Heart right ventricle (tissue), 16 donors: Measurements from ENCODE around the gene GASK1A. TPM values are rescaled to one million over a fixed set of nuclear protein-coding genes. Genes with fewer than 3 reads are reported as not detected.

ENCODE experiments used
- ATAC-seq, 8 donors: fragments of 200-7000 bp; cut with Tn5 transposase; one replicate each; pipeline ENCODE4 v1.9.1; 2020; ENCODE audit warnings: mild to moderate bottlenecking in 8 of 8, moderate library complexity in 8 of 8, moderate number of reproducible peaks in 1 of 8
- DNase-seq, 2 donors: peaks; one replicate each; pipeline ENCODE4 v3.0.0-alpha.2; 2020
- H3K27ac ChIP-seq, 10 donors: fragments of 200-600 bp; sonication (generic) in 2 of 10; one replicate each; pipeline versions ENCODE4 v1.5.0 to v1.8.0; 2020 to 2022; ENCODE audit warnings: mild to moderate bottlenecking in 3 of 10
- H3K27me3 ChIP-seq, 7 donors: fragments of 200-600 bp; one replicate each; pipeline ENCODE4 v1.8.0; 2021 to 2022; ENCODE audit warnings: mild to moderate bottlenecking in 2 of 7
- H3K36me3 ChIP-seq, 9 donors: fragments of 200-600 bp; sonication (generic) in 1 of 9; one replicate each; pipeline versions ENCODE4 v1.5.0 to v1.8.0; 2020 to 2022; ENCODE audit warnings: mild to moderate bottlenecking in 2 of 9
- H3K4me1 ChIP-seq, 9 donors: fragments of 200-600 bp; sonication (generic) in 1 of 9; one replicate each; pipeline versions ENCODE4 v1.5.0 to v1.8.0; 2020 to 2022; ENCODE audit warnings: mild to moderate bottlenecking in 4 of 9
- H3K4me3 ChIP-seq, 10 donors: fragments of 200-600 bp; sonication (generic) in 2 of 10; one replicate each; pipeline versions ENCODE4 v1.5.0 to v1.8.0; 2020 to 2022; ENCODE audit warnings: mild to moderate bottlenecking in 7 of 10, moderate library complexity in 2 of 10
- H3K9me3 ChIP-seq, 11 donors: fragments of 200-600 bp in 10 of 11; sonication (generic) in 2 of 11; one replicate each; pipeline versions ENCODE4 v1.5.0 to v1.8.0; 2013 to 2022; ENCODE audit warnings: mild to moderate bottlenecking in 2 of 11, control low read depth in 1 of 11, moderate library complexity in 1 of 11
- WGBS, 2 donors: extraction: QIAGEN DNeasy Blood & Tissue Kit; methylation state at CpG; one replicate each; pipeline ENCODE4 v1.1.7; 2013; ENCODE audit warnings: inconsistent platforms in 1 of 2; 5-methylcytosine and 5-hydroxymethylcytosine counted together
- intact Hi-C, 10 donors: fragments of 100-400 bp; cut with DNase I; formaldehyde crosslinking; loops; one replicate each; pipeline versions ENCODE4 v1.11.1 to v1.14.2; 2022
- polyA plus RNA-seq, 2 donors: library from polyadenylated mRNA; stranded (reverse); fragments of 200-250 nt; gene quantifications; one replicate each; pipeline ENCODE4 v1.2.3, GENCODE V29; 2013
- total RNA-seq, 10 donors: library from RNA; stranded (reverse); fragmentation: NEBNext Ultra II Directional in 3 of 10; extraction: Animal tissue kit (Norgen Biotek cat#: 25700) in 3 of 10; gene quantifications; one replicate each; pipeline versions ENCODE4 v1.2.1 to v1.2.4, GENCODE V29; 2021 to 2023
- TF ChIP-seq, protein P1 (sequence below), 9 donors: fragments of 200-600 bp; sonication (generic) in 2 of 9; IDR thresholded peaks; one replicate each; pipeline versions ENCODE4 v1.5.0 to v1.8.0; 2021 to 2022; ENCODE audit warnings: antibody characterized with exemption in 9 of 9, mild to moderate bottlenecking in 5 of 9, moderate library complexity in 1 of 9
- donor health status: Arrhythmogenic right ventricular cardiomyopathy.
- donor health status: ischemic (EF 13 %, LVEDD 7.1; RV severe dilation, severe dysfunction).
- donor health status: healthy with polysubstance abuse.
- donor health status: DM: no; HTN: yes; CAD: no.
- donor health status: DM: no; HTN: no; CAD: no.
- donor health status: ischemic (EF 25% LVEDD 6.9; RV normal size, moderate dysfunction).
- donor health status: ischemic (EF 25% LVEDD 5.7; RV mildly dilated, moderate dysfunction).
- donor health status: healthy.
- donor health status: DM: yes; HTN: yes; CAD: no.
- donor health status: Ischemic cardiomyopathy.
- donor health status: ischemic (EF 35%, LVEDD 5.7; RV mildly dilated, moderate dysfunction).
- donor health status: nonischemic (EF 11% LVEDD 7.7; RV severe dilation, severe dysfunction).
- donor health status: DM: yes; HTN: yes; CAD: no.
- donor health status: PGD.
- donor health status: ischemic (EF 29% LVEDD 5.4; RV normal size, mild dysfunction).
- donor health status: nonischemic (EF 23%, LVEDD 6.1; RV moderate dilation, normal function).

GASK1A gene
- total and polyA plus RNA-seq, 12 donors, result 0.28 to 1.5 (median 0.58) TPM

DNA sequence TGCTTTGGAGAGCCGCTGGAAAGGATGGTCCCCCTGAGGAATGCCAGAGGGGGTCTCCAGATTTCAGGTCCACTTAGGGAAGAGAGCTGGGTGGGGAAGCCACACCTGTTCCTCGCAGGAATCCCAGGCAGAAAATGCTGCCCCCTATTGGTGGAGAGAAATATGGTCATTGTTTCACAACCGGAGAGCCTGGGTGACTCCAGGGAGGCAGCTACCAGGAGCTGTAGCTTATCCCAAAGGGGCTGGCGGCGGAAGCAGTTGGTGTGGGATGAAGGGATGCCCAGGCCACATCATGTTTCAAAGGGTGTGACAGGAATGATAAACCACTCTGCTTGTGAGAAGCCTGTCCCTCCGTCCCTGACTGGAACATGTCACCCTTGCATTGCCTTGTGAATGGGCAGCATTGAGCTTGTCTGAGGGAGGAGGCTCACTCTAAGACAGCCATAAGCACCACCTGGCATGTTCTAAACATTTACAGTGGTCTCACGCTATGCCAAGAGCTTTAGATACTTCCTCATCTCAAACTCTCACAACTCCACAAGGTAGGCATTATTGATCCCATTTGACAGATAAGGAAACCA is 92.3 kb downstream of the GASK1A start:
- intact Hi-C loops, result no loop called here
- H3K9me3 ChIP-seq, result peaks cover 0 to 3% (median 0%) of the 10 kb centered on the region in 11 donors
- 51 to 59% methylated on average over 7 of the region's 7 CpGs for WGBS, 2 donors
- H3K4me1 ChIP-seq, result no peaks in the 10 kb centered on the region
- ATAC-seq (no peak), DNase-seq (no peak)
- no peak overlapping the region for H3K27ac ChIP-seq
- H3K4me3 ChIP-seq, result no peak overlapping the region
- TF ChIP-seq, protein P1, sequence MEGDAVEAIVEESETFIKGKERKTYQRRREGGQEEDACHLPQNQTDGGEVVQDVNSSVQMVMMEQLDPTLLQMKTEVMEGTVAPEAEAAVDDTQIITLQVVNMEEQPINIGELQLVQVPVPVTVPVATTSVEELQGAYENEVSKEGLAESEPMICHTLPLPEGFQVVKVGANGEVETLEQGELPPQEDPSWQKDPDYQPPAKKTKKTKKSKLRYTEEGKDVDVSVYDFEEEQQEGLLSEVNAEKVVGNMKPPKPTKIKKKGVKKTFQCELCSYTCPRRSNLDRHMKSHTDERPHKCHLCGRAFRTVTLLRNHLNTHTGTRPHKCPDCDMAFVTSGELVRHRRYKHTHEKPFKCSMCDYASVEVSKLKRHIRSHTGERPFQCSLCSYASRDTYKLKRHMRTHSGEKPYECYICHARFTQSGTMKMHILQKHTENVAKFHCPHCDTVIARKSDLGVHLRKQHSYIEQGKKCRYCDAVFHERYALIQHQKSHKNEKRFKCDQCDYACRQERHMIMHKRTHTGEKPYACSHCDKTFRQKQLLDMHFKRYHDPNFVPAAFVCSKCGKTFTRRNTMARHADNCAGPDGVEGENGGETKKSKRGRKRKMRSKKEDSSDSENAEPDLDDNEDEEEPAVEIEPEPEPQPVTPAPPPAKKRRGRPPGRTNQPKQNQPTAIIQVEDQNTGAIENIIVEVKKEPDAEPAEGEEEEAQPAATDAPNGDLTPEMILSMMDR (IDR thresholded peaks at IDR 0.05), result peak in 7 of 9 donors; percentile 20 to 47 (median 33)
- no peaks in the 10 kb centered on the region for H3K27me3 ChIP-seq
- no peaks in the 10 kb centered on the region for H3K36me3 ChIP-seq

DNA sequence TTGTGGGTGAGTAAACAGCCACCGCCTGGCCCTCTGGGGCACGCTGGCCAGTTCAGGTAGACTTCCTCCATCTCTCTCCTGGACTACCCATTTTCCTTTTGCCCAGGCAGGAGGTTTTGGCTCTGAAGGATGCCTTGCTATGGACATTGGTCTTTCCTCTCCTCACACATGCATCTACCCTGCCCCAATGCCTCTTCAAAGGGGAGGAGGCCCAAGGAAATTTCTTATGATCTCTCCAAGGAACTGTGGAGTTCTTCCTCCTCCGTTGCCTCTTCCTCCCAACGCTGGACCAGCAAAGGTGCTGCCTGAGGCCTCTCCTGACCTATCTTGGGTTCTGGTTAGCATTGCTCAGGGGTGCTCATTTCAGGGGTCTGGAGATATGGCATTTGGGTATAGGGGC is 93.2 kb downstream of the GASK1A start:
- WGBS, 2 donors, result 89 to 93% methylated on average over 4 of the region's 4 CpGs
- no peaks in the 10 kb centered on the region for H3K36me3 ChIP-seq
- TF ChIP-seq, protein P1 (IDR thresholded peaks at IDR 0.05), result no peak

DNA sequence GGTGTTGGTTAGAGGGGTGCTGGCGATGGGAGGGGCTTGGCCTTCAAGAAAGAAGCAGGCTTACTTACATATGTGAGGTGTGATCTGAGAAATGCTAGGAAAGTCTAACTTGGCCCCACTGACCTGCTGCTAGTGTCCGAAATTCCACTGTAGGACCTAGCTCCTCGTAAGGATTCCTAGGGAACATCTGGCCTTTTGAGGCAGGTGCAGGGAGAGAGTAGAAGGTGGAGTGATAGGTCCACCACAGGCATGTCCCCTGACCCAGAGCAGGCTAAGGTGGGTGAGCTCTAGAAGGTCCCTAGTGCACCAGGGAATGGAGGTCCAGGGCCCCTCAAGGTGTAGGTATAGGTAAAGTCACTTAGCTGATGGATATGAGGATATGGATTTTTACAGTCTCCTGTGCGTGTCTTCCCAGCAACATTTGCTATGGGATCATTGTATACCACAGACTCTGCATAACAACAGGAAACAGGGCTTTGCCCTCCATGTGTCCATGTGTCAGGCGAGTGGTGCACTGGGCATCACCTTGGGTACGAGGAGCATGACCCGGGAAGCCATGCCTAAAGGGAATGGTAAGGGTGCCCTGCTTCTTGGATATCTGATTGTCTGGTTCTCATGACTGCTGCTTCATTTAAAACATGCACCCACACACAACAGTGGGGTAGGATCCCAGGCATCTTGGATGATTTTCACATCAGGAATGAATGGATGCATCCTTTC is 94.2 kb downstream of the GASK1A start:
- no peak for DNase-seq
- 89 to 90% methylated on average over 7 of the region's 7 CpGs for WGBS, 2 donors
- Histone ChIP-seq H3K9me3 (peaks cover 0 to 3% (median 0%) of the 10 kb centered on the region in 11 donors), H3K4me1 (no peaks in the 10 kb centered on the region), H3K36me3 (peaks cover 0 to 3% (median 0%) of the 10 kb centered on the region in 9 donors), H3K27ac (no peak overlapping the region), H3K27me3 (no peaks in the 10 kb centered on the region), H3K4me3 (no peak overlapping the region)
- TF ChIP-seq, protein P1 (IDR thresholded peaks at IDR 0.05), result no peak
- no peak for ATAC-seq
- intact Hi-C loops, result no loop called here

More for the DNA sequence above, 93.2 kb downstream of the GASK1A start:
- Histone ChIP-seq H3K27ac (no peak overlapping the region), H3K4me3 (no peak overlapping the region), H3K9me3 (peaks cover 0 to 3% (median 0%) of the 10 kb centered on the region in 11 donors), H3K4me1 (no peaks in the 10 kb centered on the region), H3K27me3 (no peaks in the 10 kb centered on the region)
- DNase-seq (no peak), ATAC-seq (no peak)
- intact Hi-C loops, result no loop called here

DNA sequence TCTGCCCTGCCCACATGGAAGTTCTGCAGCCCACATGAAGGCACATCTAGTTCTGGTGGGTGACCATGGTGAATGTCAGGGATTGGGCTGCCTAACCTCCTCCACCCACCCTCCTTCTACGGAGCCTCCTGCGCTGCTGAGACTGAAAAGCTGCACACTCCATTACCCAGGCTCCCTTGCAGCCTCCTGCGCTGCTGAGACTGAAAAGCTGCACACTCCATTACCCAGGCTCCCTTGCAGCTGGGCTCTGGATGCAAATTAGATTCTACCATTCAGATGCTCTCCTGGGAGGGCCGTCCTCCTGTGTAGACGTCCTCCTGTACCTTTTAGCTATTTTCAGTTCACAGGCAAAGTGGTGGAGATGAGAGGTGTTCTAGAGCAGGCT is 94.7 kb downstream of the GASK1A start:
- Histone ChIP-seq H3K4me3 (no peak overlapping the region), H3K9me3 (peaks cover 0 to 3% (median 0%) of the 10 kb centered on the region in 11 donors), H3K36me3 (peaks cover 0 to 6% (median 0%) of the 10 kb centered on the region in 9 donors), H3K4me1 (no peaks in the 10 kb centered on the region), H3K27ac (no peak overlapping the region), H3K27me3 (no peaks in the 10 kb centered on the region)
- WGBS, 2 donors, result 78 to 79% methylated on average over 5 of the region's 5 CpGs
- intact Hi-C loops, result no loop called here
- no peak for ATAC-seq
- TF ChIP-seq, protein P1 (IDR thresholded peaks at IDR 0.05), result no peak
- DNase-seq, result no peak
